HepG2 (cell line): ENCODE data around the gene MARCHF9. TPM values are rescaled to one million over a fixed set of nuclear protein-coding genes. Genes with fewer than 3 reads are reported as not detected.

Source experiments
- ATAC-seq: fragments of 200-7000 bp; cut with Tn5 transposase; 3 replicates; pipeline ENCODE4 v1.9.1; 2020; ENCODE audit warnings: mild to moderate bottlenecking, moderate library complexity
- BruUV-seq: library from RNA; stranded (reverse); fragments of 400-500 nt; replicated peaks from 2 replicates; lab custom pipeline; 2021; lab: Mats Ljungman, UMichigan
- CTCF ChIA-PET: fragments of 300-600 bp; formaldehyde crosslinking; extraction: SDS; loops from one replicate; lab custom pipeline; 2021; ENCODE audit warnings: low total read pairs, inconsistent platforms, low intra/inter-chr PET ratio; lab: Yijun Ruan, JAX
- POLR2A ChIA-PET: fragments of 350-600 bp; sonication (Branson Sonifier 250); formaldehyde crosslinking; loops from one replicate; lab custom pipeline; 2020; ENCODE audit warnings: antibody characterized with exemption, inconsistent platforms; lab: Yijun Ruan, JAX
- DNase-seq: peaks from one replicate; pipeline ENCODE4 v3.0.0-alpha.2; 2015; ENCODE audit warnings: low spot score
- FAIRE-seq: peaks from 3 replicates; lab custom pipeline; 2011; peaks lifted over from hg19 to GRCh38; lab: Jason Lieb, UNC
- H2AFZ ChIP-seq: one replicate; pipeline ENCODE4 v1.6.1; 2011; ENCODE audit warnings: low read length, inconsistent platforms
- H3K27ac ChIP-seq: fragments of 300-600 bp; 3 replicates; pipeline ENCODE4 v1.8.0; 2011; ENCODE audit warnings: mixed run types, mild to moderate bottlenecking, mixed read lengths, low read length, inconsistent platforms; ENCODE audit not compliant: insufficient read depth; ENCODE audit errors: extremely low read length
- H3K27me3 ChIP-seq, 2 experiments: fragments of 200-600 bp in 1 of 2; 2 replicates in 1 of 2; 3 replicates in 1 of 2; pipeline versions ENCODE4 v1.6.0 to v1.8.0; 2011; ENCODE audit warnings: low read length in 2 of 2, mild to moderate bottlenecking in 2 of 2, moderate library complexity in 2 of 2, inconsistent platforms in 1 of 2; ENCODE audit not compliant: insufficient read depth in 2 of 2, control insufficient read depth in 1 of 2
- H3K36me3 ChIP-seq, 2 experiments: fragments of 200-600 bp in 1 of 2; replicated peaks in 1 of 2; 2 replicates in 1 of 2; 3 replicates in 1 of 2; pipeline versions ENCODE4 v1.5.1 to v1.8.0; 2011; ENCODE audit warnings: low read length in 2 of 2, inconsistent platforms in 1 of 2; ENCODE audit not compliant: insufficient read depth in 2 of 2, control insufficient read depth in 1 of 2
- H3K4me1 ChIP-seq: 2 replicates; pipeline ENCODE4 v1.5.1; 2012; ENCODE audit warnings: low read length, inconsistent platforms; ENCODE audit not compliant: insufficient read depth
- H3K4me2 ChIP-seq: 2 replicates; pipeline ENCODE4 v1.6.0; 2011; ENCODE audit warnings: low read depth, low read length, inconsistent platforms
- H3K4me3 ChIP-seq, 3 experiments: fragments of 200-600 bp in 1 of 3; sonication (generic), shearing (Covaris generic) in 1 of 3; replicated peaks in 1 of 3; 2 replicates each; pipeline ENCODE4 v1.5.1; 2011 to 2016; ENCODE audit warnings: low read length in 3 of 3, inconsistent platforms in 2 of 3, low read depth in 2 of 3, mild to moderate bottlenecking in 2 of 3, control low read depth in 1 of 3, mixed read lengths in 1 of 3; ENCODE audit not compliant: insufficient read depth in 1 of 3
- H3K79me2 ChIP-seq: one replicate; pipeline ENCODE4 v1.6.1; 2011; ENCODE audit warnings: low read length, inconsistent platforms; ENCODE audit not compliant: insufficient read depth
- H3K9ac ChIP-seq: 2 replicates; pipeline ENCODE4 v1.6.0; 2011; ENCODE audit warnings: mild to moderate bottlenecking, low read depth, low read length, inconsistent platforms; ENCODE audit not compliant: insufficient read depth
- H3K9me3 ChIP-seq: 2 replicates; pipeline ENCODE4 v1.5.1; 2012; ENCODE audit warnings: mild to moderate bottlenecking, low read length
- H4K20me1 ChIP-seq: 2 replicates; pipeline ENCODE4 v1.6.0; 2011; ENCODE audit warnings: inconsistent platforms, mild to moderate bottlenecking, low read length, moderate library complexity; ENCODE audit not compliant: insufficient read depth
- FIP1L1 ChIP-seq: fragments of 200-400 bp; formaldehyde crosslinking; IDR thresholded peaks from 2 replicates; pipeline ENCODE4 v1.6.1; 2018; ENCODE audit warnings: low read depth, mild to moderate bottlenecking, low read length, moderate library complexity, borderline replicate concordance; ENCODE audit not compliant: insufficient read depth
- KLF11 ChIP-seq: IDR thresholded peaks from 2 replicates; pipeline ENCODE4 v1.6.1; 2016; ENCODE audit warnings: missing compliant biosample characterization
- NR2C2 ChIP-seq: sonication (generic); formaldehyde crosslinking; IDR thresholded peaks from 2 replicates; pipeline ENCODE4 v1.4.0; 2020; ENCODE audit warnings: missing genetic modification reagents, mild to moderate bottlenecking, moderate library complexity, borderline replicate concordance
- ZNF704 ChIP-seq: sonication (generic); formaldehyde crosslinking; IDR thresholded peaks from 2 replicates; pipeline ENCODE4 v1.8.1; 2023; ENCODE audit warnings: mild to moderate bottlenecking, inconsistent platforms, moderate library complexity, missing genetic modification reagents, borderline replicate concordance
- WGBS: methylation state at CpG from one replicate; pipeline ENCODE4 v1.1.6; 2017; ENCODE audit warnings: low lambda C conversion rate; 5-methylcytosine and 5-hydroxymethylcytosine counted together
- in situ Hi-C: cut with HindIII; loops from 2 replicates; pipeline ENCODE4 v1.10.0; 2017; ENCODE audit warnings: low pct_unique_long_range_greater_than_20kb; ENCODE audit not compliant: extremely low pct_ligation_motif_present
- intact Hi-C: fragments of 100-400 bp; cut with micrococcal nuclease; formaldehyde crosslinking; loops from one replicate; pipeline ENCODE4 v1.10.0; 2022; ENCODE audit not compliant: unreplicated experiment
- polyA plus RNA-seq, 8 experiments: library from polyadenylated mRNA; depleted of rRNA in 3 of 8; stranded (reverse) in 7 of 8; unstranded in 1 of 8; fragments of >200 nt; fragmentation: Illumina TruSeq in 4 of 8; extraction: Trizol in 4 of 8; gene quantifications; 2 replicates each; pipeline versions ENCODE4 v1.2.1 to v1.2.3, GENCODE V29; 2011 to 2016; ENCODE audit warnings: low read depth in 4 of 8, missing spikeins in 1 of 8, mixed read lengths in 1 of 8; ENCODE audit not compliant: insufficient read depth in 1 of 8
- total RNA-seq, 5 experiments: library from RNA; depleted of rRNA; stranded (reverse); fragments of >200 nt; fragmentation: Illumina TruSeq; extraction: Trizol; gene quantifications; 2 replicates each; pipeline ENCODE4 v1.2.3, GENCODE V29; 2016; ENCODE audit warnings: low read depth in 1 of 5
- TF ChIP-seq, protein P1 (sequence below): sonication (generic); formaldehyde crosslinking; IDR thresholded peaks from 2 replicates; pipeline ENCODE4 v1.8.0; 2022; ENCODE audit warnings: missing genetic modification reagents, low read depth, mild to moderate bottlenecking, borderline replicate concordance
- TF ChIP-seq, protein P2 (sequence below): sonication (generic); formaldehyde crosslinking; IDR thresholded peaks from 2 replicates; pipeline ENCODE4 v1.4.0; 2020; ENCODE audit warnings: missing genetic modification reagents
- TF ChIP-seq, protein P3 (sequence below): sonication (generic); formaldehyde crosslinking; IDR thresholded peaks from 2 replicates; pipeline ENCODE4 v1.4.0; 2020; ENCODE audit warnings: missing genetic modification reagents
- TF ChIP-seq, protein P4 (sequence below): sonication (generic); formaldehyde crosslinking; IDR thresholded peaks from 2 replicates; pipeline ENCODE4 v1.4.0; 2020; ENCODE audit warnings: missing genetic modification reagents, borderline replicate concordance
- TF ChIP-seq, protein P5 (sequence below): sonication (generic); formaldehyde crosslinking; IDR thresholded peaks from 2 replicates; pipeline ENCODE4 v1.5.0; 2020; ENCODE audit warnings: missing genetic modification reagents, mild to moderate bottlenecking, borderline replicate concordance

The MARCHF9 gene
- total and polyA plus RNA-seq, 2 of the 13 experiments (the other 11 are each of a cell fraction or from before 2014, with no cell fraction given), result 5.7 to 9.6 TPM

DNA sequence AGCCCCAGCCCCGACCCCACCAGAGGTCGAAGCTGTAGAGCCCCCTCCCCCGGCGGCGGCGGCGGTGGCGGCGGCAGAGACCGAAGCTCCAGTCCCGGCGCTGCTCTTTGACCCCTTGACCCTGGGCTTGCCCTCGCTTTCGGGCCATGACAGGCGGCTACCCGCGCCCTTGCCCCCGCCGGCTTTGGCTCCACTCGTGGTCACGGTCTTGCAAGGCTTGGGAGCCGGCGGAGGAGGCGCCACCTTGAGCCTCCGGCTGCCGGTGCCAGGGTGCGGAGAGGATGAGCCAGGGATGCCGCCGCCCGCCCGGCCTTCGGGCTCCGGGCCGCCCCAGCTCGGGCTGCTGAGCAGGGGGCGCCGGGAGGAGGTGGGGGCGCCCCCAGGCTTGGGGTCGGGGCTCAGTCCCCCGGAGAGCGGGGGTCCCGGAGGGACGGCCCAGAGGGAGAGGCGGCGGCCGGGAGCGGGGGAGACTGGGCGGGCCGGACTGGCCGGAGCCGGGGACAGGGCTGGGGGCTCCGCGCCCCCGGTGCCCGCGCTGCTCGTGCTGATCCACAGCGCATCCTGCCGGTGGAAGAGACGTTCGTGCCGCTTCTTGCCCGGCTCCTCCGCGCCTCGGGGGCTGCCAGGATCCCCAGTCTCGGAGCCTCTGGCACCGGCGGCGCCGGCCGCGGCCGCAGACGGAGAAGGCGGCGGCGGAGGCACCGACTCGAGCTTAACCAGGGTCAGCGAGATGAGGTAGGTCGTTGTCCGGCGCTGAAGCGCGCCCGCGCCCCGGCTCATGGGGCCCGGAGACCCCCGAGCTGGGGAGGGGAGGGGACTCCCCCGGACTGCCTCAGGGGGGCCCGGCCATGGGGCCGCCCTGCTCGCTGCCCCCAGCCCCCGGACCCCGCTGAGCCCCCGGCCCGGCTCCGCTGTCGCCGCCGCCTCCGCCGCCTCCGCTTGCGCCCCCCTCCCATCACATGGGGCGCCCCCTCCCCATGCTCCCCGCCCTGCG is 17.1 kb upstream of the MARCHF9 start:
- DNase-seq (no peak), ATAC-seq (peak; percentile 11), FAIRE-seq (no peak)
- BruUV-seq, result no TSS peak
- Histone ChIP-seq H3K4me2 (peak overlapping the region; percentile 94), H3K79me2 (no peaks in the 10 kb centered on the region), H3K4me1 (peaks cover 55% of the 10 kb centered on the region), H2AFZ (no peak overlapping the region), H4K20me1 (no peaks in the 10 kb centered on the region), H3K4me3 (peak overlapping the region; percentile 48 to 73 (median 59); a peak in 5 of 6 replicates), H3K9me3 (no peaks in the 10 kb centered on the region), H3K9ac (no peak overlapping the region), H3K27ac (no peak overlapping the region), H3K36me3 (no peaks in the 10 kb centered on the region), H3K27me3 (peaks cover 12 to 50% of the 10 kb centered on the region in 2 experiments; a peak in 4 of 5 replicates)
- in situ Hi-C loops, result no loop called here
- CTCF ChIA-PET, result no interaction called here
- 12% methylated on average over 22 of the region's 110 CpGs for WGBS
- intact Hi-C loops, result loop anchor here (5.0 kb wide), 2 partner anchors 45 to 155 kb away; partner anchors contain the start of gene OS9
- POLR2A ChIA-PET, result interaction anchor here (1.2 kb wide), 1 partner anchor 12 kb away, joined by 5 read pairs; no protein-coding TSS in a partner anchor
- TF ChIP-seq, protein P1, sequence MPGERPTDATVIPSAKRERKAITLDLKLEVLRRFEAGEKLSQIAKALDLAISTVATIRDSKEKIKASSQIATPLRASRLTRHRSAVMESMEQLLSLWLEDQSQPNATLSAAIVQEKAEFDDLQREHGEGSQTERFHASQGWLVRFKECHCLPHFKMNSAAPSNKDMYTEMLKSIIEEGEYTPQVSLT (CRISPR knock-in tag), result no peak
- TF ChIP-seq, protein P2, sequence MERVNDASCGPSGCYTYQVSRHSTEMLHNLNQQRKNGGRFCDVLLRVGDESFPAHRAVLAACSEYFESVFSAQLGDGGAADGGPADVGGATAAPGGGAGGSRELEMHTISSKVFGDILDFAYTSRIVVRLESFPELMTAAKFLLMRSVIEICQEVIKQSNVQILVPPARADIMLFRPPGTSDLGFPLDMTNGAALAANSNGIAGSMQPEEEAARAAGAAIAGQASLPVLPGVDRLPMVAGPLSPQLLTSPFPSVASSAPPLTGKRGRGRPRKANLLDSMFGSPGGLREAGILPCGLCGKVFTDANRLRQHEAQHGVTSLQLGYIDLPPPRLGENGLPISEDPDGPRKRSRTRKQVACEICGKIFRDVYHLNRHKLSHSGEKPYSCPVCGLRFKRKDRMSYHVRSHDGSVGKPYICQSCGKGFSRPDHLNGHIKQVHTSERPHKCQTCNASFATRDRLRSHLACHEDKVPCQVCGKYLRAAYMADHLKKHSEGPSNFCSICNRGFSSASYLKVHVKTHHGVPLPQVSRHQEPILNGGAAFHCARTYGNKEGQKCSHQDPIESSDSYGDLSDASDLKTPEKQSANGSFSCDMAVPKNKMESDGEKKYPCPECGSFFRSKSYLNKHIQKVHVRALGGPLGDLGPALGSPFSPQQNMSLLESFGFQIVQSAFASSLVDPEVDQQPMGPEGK (CRISPR knock-in tag), result peak; percentile 51; the same call in 1 of the 2 replicates
- TF ChIP-seq NR2C2 (CRISPR knock-in tag) (peak; percentile 58), KLF11 (CRISPR knock-in tag) (no peak), ZNF704 (0 out of 2 replicates have a peak, but pooled peaks have one; percentile 17), FIP1L1 (no peak)
- TF ChIP-seq, protein P3, sequence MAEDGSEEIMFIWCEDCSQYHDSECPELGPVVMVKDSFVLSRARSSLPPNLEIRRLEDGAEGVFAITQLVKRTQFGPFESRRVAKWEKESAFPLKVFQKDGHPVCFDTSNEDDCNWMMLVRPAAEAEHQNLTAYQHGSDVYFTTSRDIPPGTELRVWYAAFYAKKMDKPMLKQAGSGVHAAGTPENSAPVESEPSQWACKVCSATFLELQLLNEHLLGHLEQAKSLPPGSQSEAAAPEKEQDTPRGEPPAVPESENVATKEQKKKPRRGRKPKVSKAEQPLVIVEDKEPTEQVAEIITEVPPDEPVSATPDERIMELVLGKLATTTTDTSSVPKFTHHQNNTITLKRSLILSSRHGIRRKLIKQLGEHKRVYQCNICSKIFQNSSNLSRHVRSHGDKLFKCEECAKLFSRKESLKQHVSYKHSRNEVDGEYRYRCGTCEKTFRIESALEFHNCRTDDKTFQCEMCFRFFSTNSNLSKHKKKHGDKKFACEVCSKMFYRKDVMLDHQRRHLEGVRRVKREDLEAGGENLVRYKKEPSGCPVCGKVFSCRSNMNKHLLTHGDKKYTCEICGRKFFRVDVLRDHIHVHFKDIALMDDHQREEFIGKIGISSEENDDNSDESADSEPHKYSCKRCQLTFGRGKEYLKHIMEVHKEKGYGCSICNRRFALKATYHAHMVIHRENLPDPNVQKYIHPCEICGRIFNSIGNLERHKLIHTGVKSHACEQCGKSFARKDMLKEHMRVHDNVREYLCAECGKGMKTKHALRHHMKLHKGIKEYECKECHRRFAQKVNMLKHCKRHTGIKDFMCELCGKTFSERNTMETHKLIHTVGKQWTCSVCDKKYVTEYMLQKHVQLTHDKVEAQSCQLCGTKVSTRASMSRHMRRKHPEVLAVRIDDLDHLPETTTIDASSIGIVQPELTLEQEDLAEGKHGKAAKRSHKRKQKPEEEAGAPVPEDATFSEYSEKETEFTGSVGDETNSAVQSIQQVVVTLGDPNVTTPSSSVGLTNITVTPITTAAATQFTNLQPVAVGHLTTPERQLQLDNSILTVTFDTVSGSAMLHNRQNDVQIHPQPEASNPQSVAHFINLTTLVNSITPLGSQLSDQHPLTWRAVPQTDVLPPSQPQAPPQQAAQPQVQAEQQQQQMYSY, result peak; percentile 55; the same call in 1 of the 2 replicates
- TF ChIP-seq, protein P4, sequence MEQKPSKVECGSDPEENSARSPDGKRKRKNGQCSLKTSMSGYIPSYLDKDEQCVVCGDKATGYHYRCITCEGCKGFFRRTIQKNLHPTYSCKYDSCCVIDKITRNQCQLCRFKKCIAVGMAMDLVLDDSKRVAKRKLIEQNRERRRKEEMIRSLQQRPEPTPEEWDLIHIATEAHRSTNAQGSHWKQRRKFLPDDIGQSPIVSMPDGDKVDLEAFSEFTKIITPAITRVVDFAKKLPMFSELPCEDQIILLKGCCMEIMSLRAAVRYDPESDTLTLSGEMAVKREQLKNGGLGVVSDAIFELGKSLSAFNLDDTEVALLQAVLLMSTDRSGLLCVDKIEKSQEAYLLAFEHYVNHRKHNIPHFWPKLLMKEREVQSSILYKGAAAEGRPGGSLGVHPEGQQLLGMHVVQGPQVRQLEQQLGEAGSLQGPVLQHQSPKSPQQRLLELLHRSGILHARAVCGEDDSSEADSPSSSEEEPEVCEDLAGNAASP (CRISPR knock-in tag), result no peak
- TF ChIP-seq, protein P5, sequence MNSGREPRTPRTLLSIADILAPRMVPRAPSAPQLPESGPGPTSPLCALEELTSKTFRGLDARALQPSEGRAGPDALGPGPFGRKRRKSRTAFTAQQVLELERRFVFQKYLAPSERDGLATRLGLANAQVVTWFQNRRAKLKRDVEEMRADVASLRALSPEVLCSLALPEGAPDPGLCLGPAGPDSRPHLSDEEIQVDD (CRISPR knock-in tag), result no peak
